HG02759 (cell line): ENCODE measurements around the gene SMG6.
A peak's percentile ranks its signal among the peaks of the same experiment; 100 is the strongest.

ENCODE experiments used
- ATAC-seq: cut with Tn5 transposase; IDR thresholded peaks from one replicate; pipeline ENCODE4 v1.9.1; 2021; ENCODE audit warnings: mild to moderate bottlenecking, moderate library complexity; ENCODE audit not compliant: unreplicated experiment

The SMG6 gene

GRCh38 chr17:2054262-2054511 is 249.4 kb downstream of the SMG6 start:
- ATAC-seq = no peak

GRCh38 chr17:2053380-2054261 is 250.0 kb downstream of the SMG6 start:
- ATAC-seq = no peak

- no peak for ATAC-seq
Observed at GRCh38 chr17:2051933-2052559, 251.5 kb downstream of the SMG6 start.

GRCh38 chr17:2051061-2051932 is 252.3 kb downstream of the SMG6 start:
- ATAC-seq = no peak

GRCh38 chr17:2050300-2051060 is 253.1 kb downstream of the SMG6 start:
- peak; percentile 14 for ATAC-seq

- ATAC-seq = peak; percentile 48
Observed at GRCh38 chr17:2049333-2050299, 254.0 kb downstream of the SMG6 start.

- no peak for ATAC-seq
Observed at GRCh38 chr17:2048805-2049204, 254.8 kb downstream of the SMG6 start.

- no peak for ATAC-seq
Observed at GRCh38 chr17:2047590-2047989, 256.0 kb downstream of the SMG6 start.

- no peak for ATAC-seq
Observed at GRCh38 chr17:2044263-2044894, 259.2 kb downstream of the SMG6 start.

- ATAC-seq = no peak
Observed at GRCh38 chr17:2043785-2044184, 259.8 kb downstream of the SMG6 start.

GRCh38 chr17:2042933-2043332 is 260.7 kb downstream of the SMG6 start:
- no peak for ATAC-seq

- ATAC-seq = no peak
Observed at GRCh38 chr17:2042390-2042847, 261.2 kb downstream of the SMG6 start.

GRCh38 chr17:2041561-2042389 is 261.8 kb downstream of the SMG6 start, which contains the start of gene OVCA2:
Gene OVCA2 (plus strand): TSS chr17:2042022. CDS start chr17:2042048, 26 bp downstream.
- peak; percentile 92 for ATAC-seq

GRCh38 chr17:2040942-2041560 is 262.5 kb downstream of the SMG6 start:
- ATAC-seq = peak; percentile 13

- no peak for ATAC-seq
Observed at GRCh38 chr17:2040219-2040827, 263.3 kb downstream of the SMG6 start.

- ATAC-seq = no peak
Observed at GRCh38 chr17:2037155-2037554, 266.4 kb downstream of the SMG6 start.
